IMR-90 (cell line): ENCODE measurements around the gene RYR2.

Experiments used
- BHLHE40 ChIP-seq: fragments of 150-350 bp; IDR thresholded peaks from 2 replicates; pipeline ENCODE4 v1.6.1; 2016; ENCODE audit warnings: mild to moderate bottlenecking, low read depth, low read length
- CTCF ChIP-seq: conservative IDR thresholded peaks from 2 replicates; pipeline ENCODE4 v1.5.1; 2012; ENCODE audit warnings: mild to moderate bottlenecking, low read depth, low read length, improper control_type of control experiment
- POLR2A ChIP-seq: IDR thresholded peaks from 2 replicates; pipeline ENCODE4 v1.6.1; 2012; ENCODE audit warnings: mild to moderate bottlenecking, low read depth, low read length
- RFX5 ChIP-seq: IDR thresholded peaks from 2 replicates; pipeline ENCODE4 v1.8.0; 2012; ENCODE audit warnings: low read depth, mild to moderate bottlenecking, low read length, moderate library complexity

- TF ChIP-seq CTCF (no peak), BHLHE40 (no peak), RFX5 (no peak), POLR2A (no peak)
Measured at GRCh38 chr1:237141502-237141901, 99.5 kb downstream of the RYR2 start.
